H1 (cell line): ENCODE measurements around the gene PNPLA3. TPM values are rescaled to one million over a fixed set of nuclear protein-coding genes. Genes with fewer than 3 reads are reported as not detected.

Source experiments
- CBX8 ChIP-seq: fragments of 300-800, 300-1000 bp; sonication (generic); IDR thresholded peaks from 2 replicates; pipeline ENCODE4 v1.7.1; 2016; ENCODE audit warnings: low read depth, low read length, borderline replicate concordance
- EGR1 ChIP-seq: IDR thresholded peaks from 2 replicates; pipeline ENCODE4 v1.6.1; 2011; ENCODE audit warnings: low read depth, low read length, borderline replicate concordance
- FOSL1 ChIP-seq: IDR thresholded peaks from 2 replicates; pipeline ENCODE4 v1.6.1; 2011; ENCODE audit warnings: mild to moderate bottlenecking, low read depth, low read length, moderate library complexity; ENCODE audit not compliant: insufficient read depth
- KDM1A ChIP-seq: fragments of 200-600, 300-600 bp; sonication (generic); IDR thresholded peaks from 2 replicates; pipeline ENCODE4 v1.7.1; 2016; ENCODE audit warnings: mild to moderate bottlenecking, low read length, borderline replicate concordance
- POU5F1 ChIP-seq: IDR thresholded peaks from 2 replicates; pipeline ENCODE4 v1.6.1; 2011; ENCODE audit warnings: low read depth, mild to moderate bottlenecking, low read length, moderate library complexity
- SP1 ChIP-seq: IDR thresholded peaks from 2 replicates; pipeline ENCODE4 v1.6.1; 2011; ENCODE audit warnings: low read depth, low read length
- SP2 ChIP-seq: IDR thresholded peaks from 2 replicates; pipeline ENCODE4 v1.6.1; 2012; ENCODE audit warnings: mild to moderate bottlenecking, low read length, inconsistent platforms
- polyA plus RNA-seq, 7 experiments: library from polyadenylated mRNA; depleted of rRNA in 3 of 7; stranded (reverse) in 5 of 7; unstranded in 2 of 7; fragments of >200 nt in 5 of 7; fragments of 200-250 nt in 2 of 7; gene quantifications; 1 replicate in 5 of 7; 2 replicates in 1 of 7; 4 replicates in 1 of 7; pipeline versions ENCODE4 v1.2.1 to v1.2.3, GENCODE V29; 2011 to 2013; ENCODE audit warnings: missing spikeins in 2 of 7, mixed read lengths in 2 of 7
- total RNA-seq: library from RNA; stranded (reverse); fragmentation: NEBNext Ultra II Directional; extraction: Animal tissue kit (Norgen Biotek cat#: 25700); gene quantifications from 2 replicates; pipeline ENCODE4 v1.2.1, GENCODE V29; 2021
- TF ChIP-seq, protein P1 (sequence below): fragments of 300-600 bp; sonication (generic); IDR thresholded peaks from 2 replicates; pipeline ENCODE4 v1.7.1; 2012; ENCODE audit warnings: low read length, moderate library complexity, mild to moderate bottlenecking, inconsistent platforms; ENCODE audit not compliant: insufficient replicate concordance

The PNPLA3 gene
- total and polyA plus RNA-seq, 2 of the 8 experiments (the other 6 are each of a cell fraction or from before 2014, with no cell fraction given), result 17.5 to 23.4 TPM

DNA sequence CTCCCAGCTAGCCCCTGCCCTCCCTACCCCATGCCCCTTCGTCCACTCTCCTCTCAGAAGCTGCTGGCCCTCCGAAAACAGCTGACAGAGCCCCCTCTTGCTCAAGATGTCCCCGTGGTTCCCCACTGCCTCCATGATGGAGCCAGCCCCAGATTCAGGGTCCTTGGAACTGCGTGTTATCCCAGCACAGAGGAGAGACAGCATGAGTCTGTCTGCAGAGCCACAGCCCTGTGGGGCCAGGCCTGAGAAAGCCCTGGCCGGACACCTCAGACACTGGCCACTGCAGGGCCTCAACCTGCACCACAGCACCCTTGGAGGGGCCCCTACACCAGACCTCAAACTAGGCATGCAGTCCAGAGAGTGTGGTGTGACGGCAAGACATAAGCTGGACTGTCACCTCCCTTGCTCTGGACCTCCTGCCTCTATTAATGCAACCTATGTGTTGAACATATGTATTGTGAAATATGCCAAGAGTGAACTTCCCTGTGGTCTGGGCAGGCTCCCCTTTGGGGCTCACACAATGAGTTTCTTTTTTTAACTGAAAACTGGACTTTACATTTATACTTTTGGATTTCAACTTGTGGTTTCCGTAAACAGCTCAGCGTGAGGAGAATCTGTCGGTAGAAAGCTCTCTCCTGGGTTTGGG, 41.4 kb upstream of the PNPLA3 start (continued):
- TF ChIP-seq, protein P1, sequence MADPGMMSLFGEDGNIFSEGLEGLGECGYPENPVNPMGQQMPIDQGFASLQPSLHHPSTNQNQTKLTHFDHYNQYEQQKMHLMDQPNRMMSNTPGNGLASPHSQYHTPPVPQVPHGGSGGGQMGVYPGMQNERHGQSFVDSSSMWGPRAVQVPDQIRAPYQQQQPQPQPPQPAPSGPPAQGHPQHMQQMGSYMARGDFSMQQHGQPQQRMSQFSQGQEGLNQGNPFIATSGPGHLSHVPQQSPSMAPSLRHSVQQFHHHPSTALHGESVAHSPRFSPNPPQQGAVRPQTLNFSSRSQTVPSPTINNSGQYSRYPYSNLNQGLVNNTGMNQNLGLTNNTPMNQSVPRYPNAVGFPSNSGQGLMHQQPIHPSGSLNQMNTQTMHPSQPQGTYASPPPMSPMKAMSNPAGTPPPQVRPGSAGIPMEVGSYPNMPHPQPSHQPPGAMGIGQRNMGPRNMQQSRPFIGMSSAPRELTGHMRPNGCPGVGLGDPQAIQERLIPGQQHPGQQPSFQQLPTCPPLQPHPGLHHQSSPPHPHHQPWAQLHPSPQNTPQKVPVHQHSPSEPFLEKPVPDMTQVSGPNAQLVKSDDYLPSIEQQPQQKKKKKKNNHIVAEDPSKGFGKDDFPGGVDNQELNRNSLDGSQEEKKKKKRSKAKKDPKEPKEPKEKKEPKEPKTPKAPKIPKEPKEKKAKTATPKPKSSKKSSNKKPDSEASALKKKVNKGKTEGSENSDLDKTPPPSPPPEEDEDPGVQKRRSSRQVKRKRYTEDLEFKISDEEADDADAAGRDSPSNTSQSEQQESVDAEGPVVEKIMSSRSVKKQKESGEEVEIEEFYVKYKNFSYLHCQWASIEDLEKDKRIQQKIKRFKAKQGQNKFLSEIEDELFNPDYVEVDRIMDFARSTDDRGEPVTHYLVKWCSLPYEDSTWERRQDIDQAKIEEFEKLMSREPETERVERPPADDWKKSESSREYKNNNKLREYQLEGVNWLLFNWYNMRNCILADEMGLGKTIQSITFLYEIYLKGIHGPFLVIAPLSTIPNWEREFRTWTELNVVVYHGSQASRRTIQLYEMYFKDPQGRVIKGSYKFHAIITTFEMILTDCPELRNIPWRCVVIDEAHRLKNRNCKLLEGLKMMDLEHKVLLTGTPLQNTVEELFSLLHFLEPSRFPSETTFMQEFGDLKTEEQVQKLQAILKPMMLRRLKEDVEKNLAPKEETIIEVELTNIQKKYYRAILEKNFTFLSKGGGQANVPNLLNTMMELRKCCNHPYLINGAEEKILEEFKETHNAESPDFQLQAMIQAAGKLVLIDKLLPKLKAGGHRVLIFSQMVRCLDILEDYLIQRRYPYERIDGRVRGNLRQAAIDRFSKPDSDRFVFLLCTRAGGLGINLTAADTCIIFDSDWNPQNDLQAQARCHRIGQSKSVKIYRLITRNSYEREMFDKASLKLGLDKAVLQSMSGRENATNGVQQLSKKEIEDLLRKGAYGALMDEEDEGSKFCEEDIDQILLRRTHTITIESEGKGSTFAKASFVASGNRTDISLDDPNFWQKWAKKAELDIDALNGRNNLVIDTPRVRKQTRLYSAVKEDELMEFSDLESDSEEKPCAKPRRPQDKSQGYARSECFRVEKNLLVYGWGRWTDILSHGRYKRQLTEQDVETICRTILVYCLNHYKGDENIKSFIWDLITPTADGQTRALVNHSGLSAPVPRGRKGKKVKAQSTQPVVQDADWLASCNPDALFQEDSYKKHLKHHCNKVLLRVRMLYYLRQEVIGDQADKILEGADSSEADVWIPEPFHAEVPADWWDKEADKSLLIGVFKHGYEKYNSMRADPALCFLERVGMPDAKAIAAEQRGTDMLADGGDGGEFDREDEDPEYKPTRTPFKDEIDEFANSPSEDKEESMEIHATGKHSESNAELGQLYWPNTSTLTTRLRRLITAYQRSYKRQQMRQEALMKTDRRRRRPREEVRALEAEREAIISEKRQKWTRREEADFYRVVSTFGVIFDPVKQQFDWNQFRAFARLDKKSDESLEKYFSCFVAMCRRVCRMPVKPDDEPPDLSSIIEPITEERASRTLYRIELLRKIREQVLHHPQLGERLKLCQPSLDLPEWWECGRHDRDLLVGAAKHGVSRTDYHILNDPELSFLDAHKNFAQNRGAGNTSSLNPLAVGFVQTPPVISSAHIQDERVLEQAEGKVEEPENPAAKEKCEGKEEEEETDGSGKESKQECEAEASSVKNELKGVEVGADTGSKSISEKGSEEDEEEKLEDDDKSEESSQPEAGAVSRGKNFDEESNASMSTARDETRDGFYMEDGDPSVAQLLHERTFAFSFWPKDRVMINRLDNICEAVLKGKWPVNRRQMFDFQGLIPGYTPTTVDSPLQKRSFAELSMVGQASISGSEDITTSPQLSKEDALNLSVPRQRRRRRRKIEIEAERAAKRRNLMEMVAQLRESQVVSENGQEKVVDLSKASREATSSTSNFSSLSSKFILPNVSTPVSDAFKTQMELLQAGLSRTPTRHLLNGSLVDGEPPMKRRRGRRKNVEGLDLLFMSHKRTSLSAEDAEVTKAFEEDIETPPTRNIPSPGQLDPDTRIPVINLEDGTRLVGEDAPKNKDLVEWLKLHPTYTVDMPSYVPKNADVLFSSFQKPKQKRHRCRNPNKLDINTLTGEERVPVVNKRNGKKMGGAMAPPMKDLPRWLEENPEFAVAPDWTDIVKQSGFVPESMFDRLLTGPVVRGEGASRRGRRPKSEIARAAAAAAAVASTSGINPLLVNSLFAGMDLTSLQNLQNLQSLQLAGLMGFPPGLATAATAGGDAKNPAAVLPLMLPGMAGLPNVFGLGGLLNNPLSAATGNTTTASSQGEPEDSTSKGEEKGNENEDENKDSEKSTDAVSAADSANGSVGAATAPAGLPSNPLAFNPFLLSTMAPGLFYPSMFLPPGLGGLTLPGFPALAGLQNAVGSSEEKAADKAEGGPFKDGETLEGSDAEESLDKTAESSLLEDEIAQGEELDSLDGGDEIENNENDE, result no peak
- no peak for TF ChIP-seq CBX8
- no peak for TF ChIP-seq SP1
- no peak for TF ChIP-seq POU5F1
- no peak for TF ChIP-seq SP2
- no peak for TF ChIP-seq EGR1
- TF ChIP-seq KDM1A, result no peak
- no peak for TF ChIP-seq FOSL1
